IMR-90 (cell line): ENCODE results near the gene PRODH2. TPM values are rescaled to one million over a fixed set of nuclear protein-coding genes. Genes with fewer than 3 reads are reported as not detected.

Experiments used
- ATAC-seq: fragments of 200-7000 bp; cut with Tn5 transposase; 2 replicates; pipeline ENCODE4 v1.9.1; 2020; ENCODE audit warnings: low read depth, mild to moderate bottlenecking, moderate library complexity
- BruUV-seq: library from RNA; stranded (reverse); fragments of 400-500 nt; replicated peaks from 2 replicates; lab custom pipeline; 2021; lab: Mats Ljungman, UMichigan
- CTCF ChIA-PET: fragments of 300-600 bp; formaldehyde crosslinking; extraction: SDS; loops from one replicate; lab custom pipeline; 2021; ENCODE audit warnings: antibody characterized with exemption; lab: Yijun Ruan, JAX
- POLR2A ChIA-PET: fragments of 300-600 bp; sonication (Branson Sonifier 250); formaldehyde crosslinking; loops from one replicate; lab custom pipeline; 2022; ENCODE audit warnings: antibody characterized with exemption; ENCODE audit not compliant: unreplicated experiment; lab: Charles Lee
- DNase-seq: peaks from one replicate; pipeline ENCODE4 v3.0.0; 2013
- H2AFZ ChIP-seq: replicated peaks from 2 replicates; pipeline ENCODE3; 2013; ENCODE audit warnings: low read length, mild to moderate bottlenecking; ENCODE audit not compliant: poor library complexity
- H2AK5ac ChIP-seq: 2 replicates; pipeline ENCODE4 v1.6.1; 2013; ENCODE audit warnings: low read depth, low read length, inconsistent platforms
- H2AK9ac ChIP-seq: replicated peaks from 2 replicates; pipeline ENCODE3; 2013; ENCODE audit warnings: mild to moderate bottlenecking, low read depth, low read length, moderate library complexity; ENCODE audit not compliant: poor library complexity
- H2BK120ac ChIP-seq: 2 replicates; pipeline ENCODE4 v1.6.1; 2013; ENCODE audit warnings: low read depth, low read length, inconsistent platforms
- H2BK15ac ChIP-seq: 3 replicates; pipeline ENCODE4 v1.6.1; 2013; ENCODE audit warnings: low read depth, low read length, inconsistent platforms
- H2BK20ac ChIP-seq: 2 replicates; pipeline ENCODE4 v1.6.1; 2013; ENCODE audit warnings: low read depth, mild to moderate bottlenecking, inconsistent platforms, low read length, moderate library complexity
- H2BK5ac ChIP-seq: 2 replicates; pipeline ENCODE4 v1.6.1; 2013; ENCODE audit warnings: mild to moderate bottlenecking, low read depth, low read length, inconsistent platforms; ENCODE audit not compliant: poor library complexity, severe bottlenecking
- H3K14ac ChIP-seq: replicated peaks from 2 replicates; pipeline ENCODE4 v1.6.1; 2013; ENCODE audit warnings: low read depth, low read length, inconsistent platforms
- H3K18ac ChIP-seq: 2 replicates; pipeline ENCODE4 v1.6.1; 2013; ENCODE audit warnings: low read depth, low read length, control low read depth
- H3K23ac ChIP-seq: 2 replicates; pipeline ENCODE4 v1.6.1; 2013; ENCODE audit warnings: low read depth, low read length, inconsistent platforms
- H3K27ac ChIP-seq: 2 replicates; pipeline ENCODE4 v1.5.1; 2013; ENCODE audit warnings: mild to moderate bottlenecking, control low read depth, low read length; ENCODE audit not compliant: insufficient read depth
- H3K27me3 ChIP-seq: 2 replicates; pipeline ENCODE4 v1.6.1; 2013; ENCODE audit warnings: low read length; ENCODE audit not compliant: control insufficient read depth, insufficient read depth
- H3K36me3 ChIP-seq: 2 replicates; pipeline ENCODE4 v1.6.1; 2013; ENCODE audit warnings: low read length, mixed read lengths; ENCODE audit not compliant: control insufficient read depth, insufficient read depth
- H3K4ac ChIP-seq: 2 replicates; pipeline ENCODE4 v1.6.1; 2013; ENCODE audit warnings: low read depth, low read length, inconsistent platforms
- H3K4me1 ChIP-seq: 2 replicates; pipeline ENCODE4 v1.6.1; 2013; ENCODE audit warnings: low read length, mixed read lengths; ENCODE audit not compliant: control insufficient read depth, insufficient read depth
- H3K4me2 ChIP-seq: 2 replicates; pipeline ENCODE4 v1.6.1; 2013; ENCODE audit warnings: low read depth, mild to moderate bottlenecking, control low read depth, low read length, moderate library complexity
- H3K4me3 ChIP-seq: 2 replicates; pipeline ENCODE4 v1.5.1; 2013; ENCODE audit warnings: low read depth, mild to moderate bottlenecking, control low read depth, low read length, moderate library complexity; ENCODE audit not compliant: insufficient read depth
- H3K56ac ChIP-seq: 2 replicates; pipeline ENCODE4 v1.6.1; 2013; ENCODE audit warnings: low read length, inconsistent platforms; ENCODE audit not compliant: insufficient read depth; ENCODE audit errors: extremely low read depth
- H3K79me1 ChIP-seq, 2 experiments: 2 replicates each; pipeline ENCODE4 v1.6.1; 2013; ENCODE audit warnings: low read length in 2 of 2, inconsistent platforms in 1 of 2, low read depth in 1 of 2
- H3K9ac ChIP-seq: 2 replicates; pipeline ENCODE4 v1.6.1; 2013; ENCODE audit warnings: low read depth, low read length, control low read depth
- H3K9me1 ChIP-seq: 2 replicates; pipeline ENCODE4 v1.6.1; 2013; ENCODE audit warnings: low read length, inconsistent platforms; ENCODE audit not compliant: insufficient read depth
- H3K9me3 ChIP-seq: 2 replicates; pipeline ENCODE4 v1.6.1; 2013; ENCODE audit warnings: low read length; ENCODE audit not compliant: control insufficient read depth, insufficient read depth
- H4K20me1 ChIP-seq: 2 replicates; pipeline ENCODE4 v1.6.1; 2013; ENCODE audit warnings: low read length, inconsistent platforms; ENCODE audit not compliant: insufficient read depth
- H4K5ac ChIP-seq: 2 replicates; pipeline ENCODE4 v1.6.1; 2013; ENCODE audit warnings: mild to moderate bottlenecking, low read depth, low read length, control low read depth
- H4K8ac ChIP-seq, 2 experiments: 2 replicates each; pipeline ENCODE4 v1.6.1; 2013; ENCODE audit warnings: low read depth in 2 of 2, low read length in 2 of 2, control low read depth in 1 of 2, inconsistent platforms in 1 of 2
- H4K91ac ChIP-seq: 2 replicates; pipeline ENCODE4 v1.6.1; 2013; ENCODE audit warnings: low read depth, low read length, inconsistent platforms; ENCODE audit not compliant: insufficient read depth
- BHLHE40 ChIP-seq: fragments of 150-350 bp; IDR thresholded peaks from 2 replicates; pipeline ENCODE4 v1.6.1; 2016; ENCODE audit warnings: mild to moderate bottlenecking, low read depth, low read length
- CEBPB ChIP-seq: IDR thresholded peaks from 2 replicates; pipeline ENCODE4 v1.6.1; 2012; ENCODE audit warnings: low read depth, low read length, improper control_type of control experiment
- CHD1 ChIP-seq: IDR thresholded peaks from 2 replicates; pipeline ENCODE4 v1.6.1; 2012; ENCODE audit warnings: low read depth, low read length, improper control_type of control experiment
- CTCF ChIP-seq: conservative IDR thresholded peaks from 2 replicates; pipeline ENCODE4 v1.5.1; 2012; ENCODE audit warnings: mild to moderate bottlenecking, low read depth, low read length, improper control_type of control experiment
- FOS ChIP-seq: fragments of 150-350 bp; IDR thresholded peaks from 2 replicates; pipeline ENCODE4 v1.6.1; 2016; ENCODE audit warnings: low read depth, low read length
- MAFK ChIP-seq: IDR thresholded peaks from 2 replicates; pipeline ENCODE4 v1.6.1; 2012; ENCODE audit warnings: low read depth, low read length, improper control_type of control experiment
- MAZ ChIP-seq: IDR thresholded peaks from 2 replicates; pipeline ENCODE4 v1.6.1; 2012; ENCODE audit warnings: low read depth, mild to moderate bottlenecking, low read length, improper control_type of control experiment, moderate library complexity, borderline replicate concordance
- MXI1 ChIP-seq: IDR thresholded peaks from 2 replicates; pipeline ENCODE4 v1.6.1; 2012; ENCODE audit warnings: low read depth, mild to moderate bottlenecking, low read length, moderate library complexity, borderline replicate concordance
- NFE2L2 ChIP-seq: fragments of 150-350 bp; IDR thresholded peaks from 2 replicates; pipeline ENCODE4 v1.6.1; 2016; ENCODE audit warnings: low read depth, mild to moderate bottlenecking, low read length
- POLR2A ChIP-seq: IDR thresholded peaks from 2 replicates; pipeline ENCODE4 v1.6.1; 2012; ENCODE audit warnings: mild to moderate bottlenecking, low read depth, low read length
- RAD21 ChIP-seq: IDR thresholded peaks from 2 replicates; pipeline ENCODE4 v1.6.1; 2012; ENCODE audit warnings: low read length, improper control_type of control experiment
- RCOR1 ChIP-seq: IDR thresholded peaks from 2 replicates; pipeline ENCODE4 v1.6.1; 2012; ENCODE audit warnings: mild to moderate bottlenecking, low read length, improper control_type of control experiment; ENCODE audit not compliant: insufficient replicate concordance
- RFX5 ChIP-seq: IDR thresholded peaks from 2 replicates; pipeline ENCODE4 v1.8.0; 2012; ENCODE audit warnings: low read depth, mild to moderate bottlenecking, low read length, moderate library complexity
- SMC3 ChIP-seq: fragments of 150-350 bp; IDR thresholded peaks from 2 replicates; pipeline ENCODE4 v1.6.1; 2016; ENCODE audit warnings: low read depth, mild to moderate bottlenecking, antibody characterized with exemption, low read length, moderate library complexity
- WGBS, 2 experiments: methylation state at CpG; one replicate each; pipeline versions ENCODE4 v1.1.5 to v1.1.7; 2013; ENCODE audit warnings: missing lambda C conversion rate in 2 of 2; ENCODE audit not compliant: insufficient read length in 1 of 2; ENCODE audit errors: extremely low coverage in 2 of 2; 5-methylcytosine and 5-hydroxymethylcytosine counted together
- dilution Hi-C: fragments of 300-500 bp; cut with HindIII; formaldehyde crosslinking; loops from one replicate; pipeline ENCODE4 v1.14.3; 2018; ENCODE audit warnings: low sequenced_read_pairs; ENCODE audit not compliant: unreplicated experiment
- in situ Hi-C: fragments of 300-500 bp; cut with MboI; formaldehyde crosslinking; loops from 3 replicates; pipeline ENCODE4 v1.14.3; 2019; ENCODE audit warnings: low sequenced_read_pairs, inconsistent platforms, mixed read lengths
- intact Hi-C: fragments of 100-400 bp; cut with micrococcal nuclease; formaldehyde crosslinking; loops from 2 replicates; pipeline ENCODE4 v1.10.0; 2022
- polyA plus RNA-seq, 3 experiments: library from polyadenylated mRNA; depleted of rRNA; stranded (reverse); fragments of >200 nt; gene quantifications; 2 replicates each; pipeline ENCODE4 v1.2.3, GENCODE V29; 2012; ENCODE audit warnings: low replicate concordance in 1 of 3
- total RNA-seq: library from RNA; depleted of rRNA; stranded (reverse); fragments of >200 nt; gene quantifications from 2 replicates; pipeline ENCODE4 v1.2.3, GENCODE V29; 2012
- TF ChIP-seq, protein P1 (sequence below): fragments of 150-350 bp; IDR thresholded peaks from 2 replicates; pipeline ENCODE4 v1.6.1; 2016; ENCODE audit warnings: low read depth, mild to moderate bottlenecking, low read length, moderate library complexity, borderline replicate concordance
- TF ChIP-seq, protein P2 (sequence below): fragments of 150-350 bp; IDR thresholded peaks from 2 replicates; pipeline ENCODE4 v1.6.1; 2017; ENCODE audit warnings: mild to moderate bottlenecking, antibody characterized with exemption, low read length, low read depth

PRODH2 gene
- total and polyA plus RNA-seq, 2 of the 4 experiments (the other 2 are of a cell fraction), result not detected

- H3K9me1 ChIP-seq, result no peaks in the 10 kb centered on the region
- H3K4me1 ChIP-seq, result no peaks in the 10 kb centered on the region
- intact Hi-C loops, result no loop called here
- H4K8ac ChIP-seq, result no peak overlapping the region
- H3K9me3 ChIP-seq, result no peaks in the 10 kb centered on the region
- no peak overlapping the region for H2AK9ac ChIP-seq
- ATAC-seq (no peak), DNase-seq (no peak)
- no peak overlapping the region for H3K9ac ChIP-seq
- H4K5ac ChIP-seq, result no peak overlapping the region
- dilution Hi-C loops, result no loop called here
- 73% methylated on average over 2 of the region's 3 CpGs; no CpG with 5 or more reads in 1 of the 2 experiments for WGBS, 2 experiments
- in situ Hi-C loops, result no loop called here
- H2BK20ac ChIP-seq, result no peak overlapping the region
- H3K4ac ChIP-seq, result no peak overlapping the region
- no peaks in the 10 kb centered on the region for H3K79me1 ChIP-seq
- no peak for TF ChIP-seq MAZ
- no peak for TF ChIP-seq CTCF
- TF ChIP-seq SMC3, result no peak
- TF ChIP-seq CHD1, result no peak
- no peak for TF ChIP-seq RAD21
- no peak for TF ChIP-seq NFE2L2
- no peak for TF ChIP-seq RCOR1
- no peak for TF ChIP-seq MXI1
- no peak for TF ChIP-seq RFX5
- no peak for TF ChIP-seq POLR2A
- TF ChIP-seq CEBPB, result no peak
- TF ChIP-seq FOS, result no peak
- TF ChIP-seq BHLHE40, result no peak
- TF ChIP-seq, protein P1, sequence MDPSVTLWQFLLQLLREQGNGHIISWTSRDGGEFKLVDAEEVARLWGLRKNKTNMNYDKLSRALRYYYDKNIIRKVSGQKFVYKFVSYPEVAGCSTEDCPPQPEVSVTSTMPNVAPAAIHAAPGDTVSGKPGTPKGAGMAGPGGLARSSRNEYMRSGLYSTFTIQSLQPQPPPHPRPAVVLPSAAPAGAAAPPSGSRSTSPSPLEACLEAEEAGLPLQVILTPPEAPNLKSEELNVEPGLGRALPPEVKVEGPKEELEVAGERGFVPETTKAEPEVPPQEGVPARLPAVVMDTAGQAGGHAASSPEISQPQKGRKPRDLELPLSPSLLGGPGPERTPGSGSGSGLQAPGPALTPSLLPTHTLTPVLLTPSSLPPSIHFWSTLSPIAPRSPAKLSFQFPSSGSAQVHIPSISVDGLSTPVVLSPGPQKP, result no peak
- no peak for TF ChIP-seq MAFK
- TF ChIP-seq, protein P2, sequence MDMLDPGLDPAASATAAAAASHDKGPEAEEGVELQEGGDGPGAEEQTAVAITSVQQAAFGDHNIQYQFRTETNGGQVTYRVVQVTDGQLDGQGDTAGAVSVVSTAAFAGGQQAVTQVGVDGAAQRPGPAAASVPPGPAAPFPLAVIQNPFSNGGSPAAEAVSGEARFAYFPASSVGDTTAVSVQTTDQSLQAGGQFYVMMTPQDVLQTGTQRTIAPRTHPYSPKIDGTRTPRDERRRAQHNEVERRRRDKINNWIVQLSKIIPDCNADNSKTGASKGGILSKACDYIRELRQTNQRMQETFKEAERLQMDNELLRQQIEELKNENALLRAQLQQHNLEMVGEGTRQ, result no peak
- no peak overlapping the region for H3K4me3 ChIP-seq
- no peak overlapping the region for H2BK120ac ChIP-seq
- no peak overlapping the region for H2BK5ac ChIP-seq
- ChIA-PET CTCF (no interaction called here), POLR2A (no interaction called here)
- H2AFZ ChIP-seq, result no peak overlapping the region
- H2AK5ac ChIP-seq, result no peak overlapping the region
- H3K18ac ChIP-seq, result no peak overlapping the region
- H3K27ac ChIP-seq, result no peak overlapping the region
- H3K27me3 ChIP-seq, result peaks cover 6% of the 10 kb centered on the region; the same call in 1 of the 2 replicates
- H3K36me3 ChIP-seq, result no peaks in the 10 kb centered on the region
- H3K23ac ChIP-seq, result no peak overlapping the region
- no peaks in the 10 kb centered on the region for H4K20me1 ChIP-seq
- no peak overlapping the region for H3K56ac ChIP-seq
- no peak overlapping the region for H3K4me2 ChIP-seq
- H2BK15ac ChIP-seq, result no peak overlapping the region
- BruUV-seq, result no TSS peak
- H3K14ac ChIP-seq, result no peak overlapping the region
- H4K91ac ChIP-seq, result no peak overlapping the region
These were observed 9.9 kb upstream of the PRODH2 start for GRCh38 chr19:35822579-35822978.
